GM23338 (cell line): ENCODE data around the gene CCL13. TPM values are rescaled to one million over a fixed set of nuclear protein-coding genes. Genes with fewer than 3 reads are reported as not detected.

Experiments used
- ATAC-seq: fragments of 200-7000 bp; cut with Tn5 transposase; 3 replicates; pipeline ENCODE4 v1.9.1; 2020
- DNase-seq: peaks from one replicate; pipeline ENCODE4 v3.0.0-alpha.2; 2015; ENCODE audit warnings: low spot score
- H2AFZ ChIP-seq: fragments of 200-600 bp; sonication (generic); 2 replicates; pipeline ENCODE4 v1.8.0; 2016; ENCODE audit warnings: antibody characterized with exemption, mild to moderate bottlenecking, moderate library complexity
- H3F3A ChIP-seq: fragments of 200-600 bp; sonication (generic); replicated peaks from 2 replicates; pipeline ENCODE4 v1.8.0; 2017; ENCODE audit warnings: antibody characterized with exemption, mixed run types, low read depth
- H3K27ac ChIP-seq: fragments of 200-600 bp; sonication (generic); 2 replicates; pipeline ENCODE4 v1.6.1; 2016; ENCODE audit warnings: low read depth
- H3K27me3 ChIP-seq: fragments of 200-600 bp; sonication (generic); 2 replicates; pipeline ENCODE4 v1.8.0; 2016; ENCODE audit warnings: mild to moderate bottlenecking, mixed run types, moderate library complexity; ENCODE audit not compliant: insufficient read depth
- H3K36me3 ChIP-seq: fragments of 200-600 bp; sonication (generic); 2 replicates; pipeline ENCODE4 v1.8.0; 2016; ENCODE audit warnings: mild to moderate bottlenecking; ENCODE audit not compliant: insufficient read depth
- H3K4me1 ChIP-seq: fragments of 200-600 bp; sonication (generic); 2 replicates; pipeline ENCODE4 v1.8.0; 2016; ENCODE audit warnings: mild to moderate bottlenecking, moderate library complexity; ENCODE audit not compliant: insufficient read depth
- H3K4me2 ChIP-seq: fragments of 200-600 bp; sonication (generic); 2 replicates; pipeline ENCODE4 v1.7.1; 2017; ENCODE audit warnings: mixed run types
- H3K4me3 ChIP-seq: fragments of 200-600 bp; sonication (generic); 2 replicates; pipeline ENCODE4 v1.6.1; 2016; ENCODE audit warnings: mixed run types
- H3K79me2 ChIP-seq: fragments of 200-600 bp; sonication (generic); replicated peaks from 2 replicates; pipeline ENCODE4 v1.8.0; 2017; ENCODE audit warnings: mild to moderate bottlenecking; ENCODE audit not compliant: insufficient read depth
- H3K9me2 ChIP-seq: fragments of 200-600 bp; sonication (generic); 2 replicates; pipeline ENCODE4 v1.8.0; 2017; ENCODE audit not compliant: insufficient read depth
- H4K20me1 ChIP-seq: fragments of 200-600 bp; sonication (generic); replicated peaks from 2 replicates; pipeline ENCODE4 v1.8.0; 2017; ENCODE audit warnings: mild to moderate bottlenecking; ENCODE audit not compliant: insufficient read depth
- H3K27ac Mint-ChIP-seq: 2 replicates; pipeline ENCODE4 v1.8.0; 2020; ENCODE audit warnings: inconsistent platforms, mild to moderate bottlenecking, moderate library complexity, mixed read lengths
- H3K27me3 Mint-ChIP-seq: 3 replicates; pipeline ENCODE4 v1.8.0; 2022; ENCODE audit warnings: low read depth, mild to moderate bottlenecking, moderate library complexity, mixed read lengths, inconsistent platforms; ENCODE audit not compliant: insufficient read depth, poor library complexity
- H3K36me3 Mint-ChIP-seq: 3 replicates; pipeline ENCODE4 v1.8.0; 2021; ENCODE audit warnings: low read depth, mild to moderate bottlenecking, inconsistent platforms, moderate library complexity, mixed read lengths
- H3K4me1 Mint-ChIP-seq: 3 replicates; pipeline ENCODE4 v1.8.0; 2020; ENCODE audit warnings: mild to moderate bottlenecking, inconsistent platforms, mixed read lengths
- H3K4me3 Mint-ChIP-seq: 3 replicates; pipeline ENCODE4 v1.8.0; 2021; ENCODE audit warnings: moderate library complexity, mild to moderate bottlenecking, inconsistent platforms, mixed read lengths
- H3K9me3 Mint-ChIP-seq: 3 replicates; pipeline ENCODE4 v1.8.0; 2020; ENCODE audit warnings: moderate library complexity, mild to moderate bottlenecking, inconsistent platforms, mixed read lengths
- CREB1 ChIP-seq: fragments of 250-450 bp; sonication (Bioruptor Pico); IDR thresholded peaks from 2 replicates; pipeline ENCODE4 v1.5.0; 2020; ENCODE audit warnings: low read depth, mild to moderate bottlenecking, moderate library complexity
- CTCF ChIP-seq, 2 experiments: fragments of 200-600 bp in 1 of 2; sonication (generic) in 1 of 2; conservative IDR thresholded peaks; 2 replicates each; pipeline versions ENCODE4 v1.5.1 to v1.6.1; 2016 to 2017; ENCODE audit warnings: antibody characterized with exemption in 2 of 2, low read depth in 2 of 2, mild to moderate bottlenecking in 2 of 2, moderate library complexity in 1 of 2
- ETS1 ChIP-seq: IDR thresholded peaks from 2 replicates; pipeline ENCODE4 v1.6.1; 2016; ENCODE audit warnings: antibody characterized with exemption
- EZH2 ChIP-seq: fragments of 200-600 bp; sonication (generic); IDR thresholded peaks from one replicate; pipeline ENCODE4 v1.8.0; 2017; ENCODE audit warnings: antibody characterized with exemption, mild to moderate bottlenecking, low read depth; ENCODE audit not compliant: unreplicated experiment
- EZH2phosphoT487 ChIP-seq: fragments of 200-600 bp; sonication (generic); IDR thresholded peaks from one replicate; pipeline ENCODE4 v1.8.1; 2018; ENCODE audit warnings: antibody characterized with exemption; ENCODE audit not compliant: unreplicated experiment
- JUNB ChIP-seq: IDR thresholded peaks from one replicate; pipeline ENCODE4 v1.6.1; 2016; ENCODE audit warnings: antibody characterized with exemption; ENCODE audit not compliant: unreplicated experiment
- NANOG ChIP-seq: IDR thresholded peaks from 2 replicates; pipeline ENCODE4 v1.6.1; 2016; ENCODE audit warnings: antibody characterized with exemption, borderline replicate concordance
- POLR2AphosphoS5 ChIP-seq: IDR thresholded peaks from 2 replicates; pipeline ENCODE4 v1.6.1; 2016; ENCODE audit warnings: antibody characterized with exemption, low read depth
- STAT1 ChIP-seq: IDR thresholded peaks from one replicate; pipeline ENCODE4 v1.6.1; 2016; ENCODE audit warnings: antibody characterized with exemption; ENCODE audit not compliant: unreplicated experiment
- ZNF114 ChIP-seq: fragments of 250-450 bp; sonication (Bioruptor Pico); IDR thresholded peaks from 2 replicates; pipeline ENCODE4 v1.5.0; 2020; ENCODE audit warnings: mild to moderate bottlenecking, moderate library complexity
- ZNF331 ChIP-seq: fragments of 250-450 bp; sonication (Bioruptor Pico); IDR thresholded peaks from 2 replicates; pipeline ENCODE4 v1.5.0; 2020; ENCODE audit warnings: low read depth, mild to moderate bottlenecking, moderate library complexity
- ZNF462 ChIP-seq: fragments of 250-450 bp; sonication (Bioruptor Pico); IDR thresholded peaks from 2 replicates; pipeline ENCODE4 v1.5.0; 2020; ENCODE audit warnings: mild to moderate bottlenecking, moderate library complexity
- polyA plus RNA-seq: library from polyadenylated mRNA; unstranded; fragments of >200 nt; fragmentation: Nextera tagmentation; extraction: Ambion mirVana; gene quantifications from 2 replicates; pipeline ENCODE4 v1.2.1, GENCODE V29; 2016
- total RNA-seq: library from RNA; depleted of rRNA; stranded (reverse); fragments of >200 nt; shearing (Covaris generic); gene quantifications from 2 replicates; pipeline ENCODE4 v1.2.3, GENCODE V29; 2014
- TF ChIP-seq, protein P1 (sequence below): IDR thresholded peaks from one replicate; pipeline ENCODE4 v1.6.1; 2018; ENCODE audit warnings: antibody characterized with exemption; ENCODE audit not compliant: unreplicated experiment

The CCL13 gene
- total and polyA plus RNA-seq, 2 experiments from 2014 or later = not detected

DNA sequence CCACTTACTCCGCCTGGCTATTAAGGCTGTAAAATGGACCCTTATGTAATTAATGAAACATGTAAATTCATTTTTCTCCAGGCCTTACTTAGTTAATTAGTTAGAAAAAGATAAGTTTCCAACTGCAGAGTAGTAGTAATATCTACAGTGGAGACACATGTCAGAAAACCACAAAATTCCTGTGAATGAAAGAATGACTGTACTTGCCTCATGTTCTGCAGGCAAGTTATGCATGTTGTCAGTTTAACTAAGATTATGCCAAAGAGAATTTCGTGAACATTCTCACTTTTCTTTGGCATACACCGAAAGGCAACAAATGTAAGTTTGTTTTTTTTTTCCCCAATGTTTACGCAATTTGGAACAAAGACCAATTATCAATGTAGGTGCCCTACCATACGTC lies 23.6 kb downstream of the CCL13 start:
- no peaks in the 10 kb centered on the region for H3F3A ChIP-seq
- peaks cover 3% of the 10 kb centered on the region; the same call in 1 of the 2 replicates for H3K4me1 ChIP-seq
- Mint-ChIP-seq H3K4me3 (no peak overlapping the region), H3K27me3 (no peaks in the 10 kb centered on the region), H3K9me3 (no peaks in the 10 kb centered on the region), H3K4me1 (peaks cover 5% of the 10 kb centered on the region; the same call in 2 of the 3 replicates), H3K27ac (no peak overlapping the region), H3K36me3 (no peaks in the 10 kb centered on the region)
- ATAC-seq (no peak), DNase-seq (no peak)
- TF ChIP-seq ETS1 (no peak), EZH2 (no peak), CREB1 (no peak), EZH2phosphoT487 (no peak), STAT1 (no peak), ZNF331 (no peak), ZNF114 (CRISPR knock-in tag) (no peak), CTCF (conservative IDR thresholded peaks at IDR 0.05; ENCODE audit: low read depth in 2 of 2) (no peak), ZNF462 (no peak), NANOG (no peak), POLR2AphosphoS5 (no peak), JUNB (no peak)
- TF ChIP-seq, protein P1, sequence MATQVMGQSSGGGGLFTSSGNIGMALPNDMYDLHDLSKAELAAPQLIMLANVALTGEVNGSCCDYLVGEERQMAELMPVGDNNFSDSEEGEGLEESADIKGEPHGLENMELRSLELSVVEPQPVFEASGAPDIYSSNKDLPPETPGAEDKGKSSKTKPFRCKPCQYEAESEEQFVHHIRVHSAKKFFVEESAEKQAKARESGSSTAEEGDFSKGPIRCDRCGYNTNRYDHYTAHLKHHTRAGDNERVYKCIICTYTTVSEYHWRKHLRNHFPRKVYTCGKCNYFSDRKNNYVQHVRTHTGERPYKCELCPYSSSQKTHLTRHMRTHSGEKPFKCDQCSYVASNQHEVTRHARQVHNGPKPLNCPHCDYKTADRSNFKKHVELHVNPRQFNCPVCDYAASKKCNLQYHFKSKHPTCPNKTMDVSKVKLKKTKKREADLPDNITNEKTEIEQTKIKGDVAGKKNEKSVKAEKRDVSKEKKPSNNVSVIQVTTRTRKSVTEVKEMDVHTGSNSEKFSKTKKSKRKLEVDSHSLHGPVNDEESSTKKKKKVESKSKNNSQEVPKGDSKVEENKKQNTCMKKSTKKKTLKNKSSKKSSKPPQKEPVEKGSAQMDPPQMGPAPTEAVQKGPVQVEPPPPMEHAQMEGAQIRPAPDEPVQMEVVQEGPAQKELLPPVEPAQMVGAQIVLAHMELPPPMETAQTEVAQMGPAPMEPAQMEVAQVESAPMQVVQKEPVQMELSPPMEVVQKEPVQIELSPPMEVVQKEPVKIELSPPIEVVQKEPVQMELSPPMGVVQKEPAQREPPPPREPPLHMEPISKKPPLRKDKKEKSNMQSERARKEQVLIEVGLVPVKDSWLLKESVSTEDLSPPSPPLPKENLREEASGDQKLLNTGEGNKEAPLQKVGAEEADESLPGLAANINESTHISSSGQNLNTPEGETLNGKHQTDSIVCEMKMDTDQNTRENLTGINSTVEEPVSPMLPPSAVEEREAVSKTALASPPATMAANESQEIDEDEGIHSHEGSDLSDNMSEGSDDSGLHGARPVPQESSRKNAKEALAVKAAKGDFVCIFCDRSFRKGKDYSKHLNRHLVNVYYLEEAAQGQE = no peak
- no peak overlapping the region for H2AFZ ChIP-seq
- H3K4me3 ChIP-seq = no peak overlapping the region
- no peak overlapping the region for H3K27ac ChIP-seq
- no peaks in the 10 kb centered on the region for H3K27me3 ChIP-seq
- H3K79me2 ChIP-seq = no peaks in the 10 kb centered on the region
- no peaks in the 10 kb centered on the region for H3K36me3 ChIP-seq
- no peaks in the 10 kb centered on the region for H3K9me2 ChIP-seq
- no peaks in the 10 kb centered on the region for H4K20me1 ChIP-seq
- H3K4me2 ChIP-seq = no peak overlapping the region
